HepG2 (cell line): ENCODE results near the gene TFAP2E. TPM values are rescaled to one million over a fixed set of nuclear protein-coding genes. Genes with fewer than 3 reads are reported as not detected.

Experiments
- ATAC-seq: fragments of 200-7000 bp; cut with Tn5 transposase; 3 replicates; pipeline ENCODE4 v1.9.1; 2020; ENCODE audit warnings: mild to moderate bottlenecking, moderate library complexity
- BruUV-seq: library from RNA; stranded (reverse); fragments of 400-500 nt; replicated peaks from 2 replicates; lab custom pipeline; 2021; lab: Mats Ljungman, UMichigan
- CTCF ChIA-PET: fragments of 300-600 bp; formaldehyde crosslinking; extraction: SDS; loops from one replicate; lab custom pipeline; 2021; ENCODE audit warnings: low total read pairs, inconsistent platforms, low intra/inter-chr PET ratio; lab: Yijun Ruan, JAX
- POLR2A ChIA-PET: fragments of 350-600 bp; sonication (Branson Sonifier 250); formaldehyde crosslinking; loops from one replicate; lab custom pipeline; 2020; ENCODE audit warnings: antibody characterized with exemption, inconsistent platforms; lab: Yijun Ruan, JAX
- DNase-seq: peaks from one replicate; pipeline ENCODE4 v3.0.0-alpha.2; 2015; ENCODE audit warnings: low spot score
- FAIRE-seq: peaks from 3 replicates; lab custom pipeline; 2011; peaks lifted over from hg19 to GRCh38; lab: Jason Lieb, UNC
- H2AFZ ChIP-seq: one replicate; pipeline ENCODE4 v1.6.1; 2011; ENCODE audit warnings: low read length, inconsistent platforms
- H3K27ac ChIP-seq: fragments of 300-600 bp; 3 replicates; pipeline ENCODE4 v1.8.0; 2011; ENCODE audit warnings: mixed run types, mild to moderate bottlenecking, mixed read lengths, low read length, inconsistent platforms; ENCODE audit not compliant: insufficient read depth; ENCODE audit errors: extremely low read length
- H3K27me3 ChIP-seq, 2 experiments: fragments of 200-600 bp in 1 of 2; 2 replicates in 1 of 2; 3 replicates in 1 of 2; pipeline versions ENCODE4 v1.6.0 to v1.8.0; 2011; ENCODE audit warnings: low read length in 2 of 2, mild to moderate bottlenecking in 2 of 2, moderate library complexity in 2 of 2, inconsistent platforms in 1 of 2; ENCODE audit not compliant: insufficient read depth in 2 of 2, control insufficient read depth in 1 of 2
- H3K36me3 ChIP-seq, 2 experiments: fragments of 200-600 bp in 1 of 2; replicated peaks in 1 of 2; 2 replicates in 1 of 2; 3 replicates in 1 of 2; pipeline versions ENCODE4 v1.5.1 to v1.8.0; 2011; ENCODE audit warnings: low read length in 2 of 2, inconsistent platforms in 1 of 2; ENCODE audit not compliant: insufficient read depth in 2 of 2, control insufficient read depth in 1 of 2
- H3K4me1 ChIP-seq: 2 replicates; pipeline ENCODE4 v1.5.1; 2012; ENCODE audit warnings: low read length, inconsistent platforms; ENCODE audit not compliant: insufficient read depth
- H3K4me2 ChIP-seq: 2 replicates; pipeline ENCODE4 v1.6.0; 2011; ENCODE audit warnings: low read depth, low read length, inconsistent platforms
- H3K4me3 ChIP-seq, 3 experiments: fragments of 200-600 bp in 1 of 3; sonication (generic), shearing (Covaris generic) in 1 of 3; replicated peaks in 1 of 3; 2 replicates each; pipeline ENCODE4 v1.5.1; 2011 to 2016; ENCODE audit warnings: low read length in 3 of 3, inconsistent platforms in 2 of 3, low read depth in 2 of 3, mild to moderate bottlenecking in 2 of 3, control low read depth in 1 of 3, mixed read lengths in 1 of 3; ENCODE audit not compliant: insufficient read depth in 1 of 3
- H3K79me2 ChIP-seq: one replicate; pipeline ENCODE4 v1.6.1; 2011; ENCODE audit warnings: low read length, inconsistent platforms; ENCODE audit not compliant: insufficient read depth
- H3K9ac ChIP-seq: 2 replicates; pipeline ENCODE4 v1.6.0; 2011; ENCODE audit warnings: mild to moderate bottlenecking, low read depth, low read length, inconsistent platforms; ENCODE audit not compliant: insufficient read depth
- H3K9me3 ChIP-seq: 2 replicates; pipeline ENCODE4 v1.5.1; 2012; ENCODE audit warnings: mild to moderate bottlenecking, low read length
- H4K20me1 ChIP-seq: 2 replicates; pipeline ENCODE4 v1.6.0; 2011; ENCODE audit warnings: inconsistent platforms, mild to moderate bottlenecking, low read length, moderate library complexity; ENCODE audit not compliant: insufficient read depth
- AHR ChIP-seq: IDR thresholded peaks from 2 replicates; pipeline ENCODE4 v1.6.1; 2018; ENCODE audit warnings: missing genetic modification reagents, missing compliant biosample characterization
- CHD4 ChIP-seq: fragments of 200-600 bp; sonication (generic); IDR thresholded peaks from 2 replicates; pipeline ENCODE4 v1.7.0; 2017; ENCODE audit warnings: mild to moderate bottlenecking, low read length, borderline replicate concordance
- FOXK2 ChIP-seq: fragments of 450-650 bp; IDR thresholded peaks from 2 replicates; pipeline ENCODE4 v1.6.1; 2016
- HNF4G ChIP-seq, 2 experiments: sonication (generic) in 1 of 2; formaldehyde crosslinking in 1 of 2; IDR thresholded peaks; 2 replicates each; pipeline versions ENCODE4 v1.4.0 to v1.6.1; 2011 to 2020; ENCODE audit warnings: borderline replicate concordance in 2 of 2, low read depth in 2 of 2, mild to moderate bottlenecking in 2 of 2, low read length in 1 of 2, missing genetic modification reagents in 1 of 2, moderate library complexity in 1 of 2
- IRF1 ChIP-seq: sonication (generic); formaldehyde crosslinking; IDR thresholded peaks from 2 replicates; pipeline ENCODE4 v1.4.0; 2020; ENCODE audit warnings: low read depth, mild to moderate bottlenecking, missing genetic modification reagents
- KAT8 ChIP-seq: IDR thresholded peaks from 2 replicates; pipeline ENCODE4 v1.6.1; 2016; ENCODE audit warnings: missing genetic modification reagents, missing compliant biosample characterization
- SKI ChIP-seq: fragments of 450-650 bp; IDR thresholded peaks from one replicate; pipeline ENCODE4 v1.6.1; 2018; ENCODE audit warnings: mild to moderate bottlenecking; ENCODE audit not compliant: partially characterized antibody
- TMF1 ChIP-seq: sonication (generic); formaldehyde crosslinking; IDR thresholded peaks from 2 replicates; pipeline ENCODE4 v1.8.1; 2022; ENCODE audit warnings: low read depth, missing genetic modification reagents
- ZC3H13 ChIP-seq: sonication (generic); formaldehyde crosslinking; IDR thresholded peaks from 2 replicates; pipeline ENCODE4 v1.8.1; 2023; ENCODE audit warnings: mild to moderate bottlenecking, missing genetic modification reagents, moderate library complexity
- ZFY ChIP-seq: sonication (generic); formaldehyde crosslinking; IDR thresholded peaks from 2 replicates; pipeline ENCODE4 v1.4.0; 2020; ENCODE audit warnings: missing genetic modification reagents
- ZNF3 ChIP-seq: IDR thresholded peaks from 2 replicates; pipeline ENCODE4 v1.7.0; 2017; ENCODE audit warnings: inconsistent platforms
- ZNF337 ChIP-seq: sonication (generic); formaldehyde crosslinking; IDR thresholded peaks from 2 replicates; pipeline ENCODE4 v1.5.1; 2020; ENCODE audit warnings: missing genetic modification reagents, low read depth, mild to moderate bottlenecking, borderline replicate concordance
- ZNF776 ChIP-seq: sonication (generic); formaldehyde crosslinking; IDR thresholded peaks from 2 replicates; pipeline ENCODE4 v1.4.0; 2020; ENCODE audit warnings: mild to moderate bottlenecking, missing genetic modification reagents
- ZSCAN9 ChIP-seq: IDR thresholded peaks from 2 replicates; pipeline ENCODE4 v1.6.1; 2016; ENCODE audit warnings: borderline replicate concordance
- WGBS: methylation state at CpG from one replicate; pipeline ENCODE4 v1.1.6; 2017; ENCODE audit warnings: low lambda C conversion rate; 5-methylcytosine and 5-hydroxymethylcytosine counted together
- in situ Hi-C: cut with HindIII; loops from 2 replicates; pipeline ENCODE4 v1.10.0; 2017; ENCODE audit warnings: low pct_unique_long_range_greater_than_20kb; ENCODE audit not compliant: extremely low pct_ligation_motif_present
- intact Hi-C: fragments of 100-400 bp; cut with micrococcal nuclease; formaldehyde crosslinking; loops from one replicate; pipeline ENCODE4 v1.10.0; 2022; ENCODE audit not compliant: unreplicated experiment
- polyA plus RNA-seq, 8 experiments: library from polyadenylated mRNA; depleted of rRNA in 3 of 8; stranded (reverse) in 7 of 8; unstranded in 1 of 8; fragments of >200 nt; fragmentation: Illumina TruSeq in 4 of 8; extraction: Trizol in 4 of 8; gene quantifications; 2 replicates each; pipeline versions ENCODE4 v1.2.1 to v1.2.3, GENCODE V29; 2011 to 2016; ENCODE audit warnings: low read depth in 4 of 8, missing spikeins in 1 of 8, mixed read lengths in 1 of 8; ENCODE audit not compliant: insufficient read depth in 1 of 8
- total RNA-seq, 5 experiments: library from RNA; depleted of rRNA; stranded (reverse); fragments of >200 nt; fragmentation: Illumina TruSeq; extraction: Trizol; gene quantifications; 2 replicates each; pipeline ENCODE4 v1.2.3, GENCODE V29; 2016; ENCODE audit warnings: low read depth in 1 of 5
- TF ChIP-seq, protein P1 (sequence below): sonication (generic); formaldehyde crosslinking; IDR thresholded peaks from 2 replicates; pipeline ENCODE4 v1.5.1; 2020; ENCODE audit warnings: mild to moderate bottlenecking, missing genetic modification reagents, moderate library complexity

Gene TFAP2E
- total and polyA plus RNA-seq, 2 of the 13 experiments (the other 11 are each of a cell fraction or from before 2014, with no cell fraction given), result 0.31 to 0.41 TPM

- H3K9ac ChIP-seq, result no peak overlapping the region
- 95% methylated on average over 13 of the region's 15 CpGs for WGBS
- ChIA-PET CTCF (no interaction called here), POLR2A (no interaction called here)
- no TSS peak for BruUV-seq
- peaks cover 15% of the 10 kb centered on the region for H3K4me1 ChIP-seq
- intact Hi-C loops, result no loop called here
- H3K79me2 ChIP-seq, result no peaks in the 10 kb centered on the region
- H3K27me3 ChIP-seq, result no peaks in the 10 kb centered on the region
- no peaks in the 10 kb centered on the region for H3K9me3 ChIP-seq
- no peak for TF ChIP-seq ZNF337 (CRISPR knock-in tag)
- no peak for TF ChIP-seq ZC3H13 (CRISPR knock-in tag)
- TF ChIP-seq ZNF776 (CRISPR knock-in tag), result no peak
- no peak for TF ChIP-seq KAT8 (CRISPR knock-in tag)
- TF ChIP-seq, protein P1, sequence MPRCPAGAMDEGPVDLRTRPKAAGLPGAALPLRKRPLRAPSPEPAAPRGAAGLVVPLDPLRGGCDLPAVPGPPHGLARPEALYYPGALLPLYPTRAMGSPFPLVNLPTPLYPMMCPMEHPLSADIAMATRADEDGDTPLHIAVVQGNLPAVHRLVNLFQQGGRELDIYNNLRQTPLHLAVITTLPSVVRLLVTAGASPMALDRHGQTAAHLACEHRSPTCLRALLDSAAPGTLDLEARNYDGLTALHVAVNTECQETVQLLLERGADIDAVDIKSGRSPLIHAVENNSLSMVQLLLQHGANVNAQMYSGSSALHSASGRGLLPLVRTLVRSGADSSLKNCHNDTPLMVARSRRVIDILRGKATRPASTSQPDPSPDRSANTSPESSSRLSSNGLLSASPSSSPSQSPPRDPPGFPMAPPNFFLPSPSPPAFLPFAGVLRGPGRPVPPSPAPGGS (CRISPR knock-in tag), result no peak
- TF ChIP-seq IRF1 (CRISPR knock-in tag), result no peak
- TF ChIP-seq HNF4G (IDR thresholded peaks at IDR 0.05; ENCODE audit: borderline replicate concordance, low read depth, low read length), result no peak
- TF ChIP-seq HNF4G (CRISPR knock-in tag; IDR thresholded peaks at IDR 0.05; ENCODE audit: borderline replicate concordance, low read depth), result no peak
- TF ChIP-seq ZSCAN9 (CRISPR knock-in tag), result no peak
- TF ChIP-seq ZFY (CRISPR knock-in tag), result no peak
- TF ChIP-seq CHD4, result no peak
- TF ChIP-seq AHR (CRISPR knock-in tag), result no peak
- TF ChIP-seq TMF1 (CRISPR knock-in tag), result no peak
- no peak for TF ChIP-seq SKI
- TF ChIP-seq FOXK2, result no peak
- no peak for TF ChIP-seq ZNF3 (CRISPR knock-in tag)
- TF ChIP-seq, all 625 proteins: peak for 0
- no peak for ATAC-seq
- Histone ChIP-seq H3K36me3 (no peaks in the 10 kb centered on the region), H3K27ac (no peak overlapping the region), H3K4me2 (no peak overlapping the region), H3K4me3 (no peak overlapping the region), H2AFZ (no peak overlapping the region), H4K20me1 (no peaks in the 10 kb centered on the region)
- no peak for DNase-seq
- no peak for FAIRE-seq
- in situ Hi-C loops, result no loop called here
Measured at GRCh38 chr1:35589516-35590427, 16.7 kb downstream of the TFAP2E start.
